HG02938 (cell line): ENCODE results near the gene RYR3.
"Not testable (repeated sequence)": the region's sequence is repeated elsewhere in the genome, so short reads cannot be mapped to it uniquely, and the experiment has no call there.

Experiments used
- ATAC-seq: cut with Tn5 transposase; IDR thresholded peaks from one replicate; pipeline ENCODE4 v1.9.1; 2021; ENCODE audit warnings: mild to moderate bottlenecking, moderate library complexity; ENCODE audit not compliant: unreplicated experiment

RYR3 gene

DNA sequence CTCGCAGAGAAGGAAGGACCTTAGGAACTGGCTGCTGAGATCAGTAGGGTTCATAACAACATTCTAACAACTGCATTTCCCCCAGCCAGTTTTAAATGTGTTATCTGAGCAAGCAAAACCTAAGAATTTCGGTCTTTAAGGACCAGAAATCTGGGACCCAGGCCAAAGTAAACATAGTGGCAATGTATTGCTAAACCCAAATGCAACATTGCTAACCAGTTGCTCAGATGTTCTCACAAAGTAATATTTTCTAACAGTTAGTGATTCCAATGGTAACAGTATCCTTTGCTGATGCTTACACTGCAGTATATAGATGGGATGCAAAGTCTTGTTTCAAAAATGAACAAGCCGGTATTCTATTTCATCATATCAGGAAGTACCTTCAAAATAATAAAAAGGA, 254.3 kb downstream of the RYR3 start:
- no peak for ATAC-seq

DNA sequence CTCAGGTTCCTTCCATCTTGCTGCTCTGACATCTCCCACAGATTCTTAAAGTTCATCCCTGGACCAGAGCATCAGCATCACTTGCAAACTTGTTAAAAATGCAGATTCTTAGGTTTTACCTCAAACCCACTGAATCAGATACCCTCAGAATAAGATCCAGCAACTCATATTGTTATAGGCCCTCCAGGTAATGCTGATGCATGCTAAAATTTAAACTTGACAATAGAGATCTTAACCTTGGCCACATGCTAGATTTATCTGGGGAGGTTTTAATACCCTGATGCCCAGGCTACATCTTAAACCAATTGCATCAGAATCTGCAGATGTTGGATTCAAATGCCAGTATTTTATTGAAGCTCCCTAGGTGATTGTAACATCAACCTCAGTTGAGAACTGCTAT, 256.9 kb downstream of the RYR3 start:
- no peak for ATAC-seq

DNA sequence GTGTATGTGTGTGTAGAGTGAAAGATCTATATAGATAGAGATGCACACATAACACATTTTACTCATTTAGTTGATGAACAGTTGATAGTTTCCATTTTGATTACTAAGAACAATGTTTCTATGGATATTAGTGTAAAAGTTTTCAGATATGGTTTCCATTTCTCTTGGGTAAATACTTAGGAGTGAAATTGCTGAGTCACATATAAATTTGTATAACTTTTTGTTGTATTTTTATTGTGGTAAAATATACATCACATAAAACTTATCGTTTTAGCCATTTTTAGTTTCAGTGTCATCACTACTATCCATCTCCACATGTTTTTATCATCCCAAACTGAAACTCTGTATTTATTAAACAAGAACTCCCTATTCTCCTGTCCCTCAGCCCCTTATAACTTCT, 258.3 kb downstream of the RYR3 start:
- ATAC-seq, result no peak

DNA sequence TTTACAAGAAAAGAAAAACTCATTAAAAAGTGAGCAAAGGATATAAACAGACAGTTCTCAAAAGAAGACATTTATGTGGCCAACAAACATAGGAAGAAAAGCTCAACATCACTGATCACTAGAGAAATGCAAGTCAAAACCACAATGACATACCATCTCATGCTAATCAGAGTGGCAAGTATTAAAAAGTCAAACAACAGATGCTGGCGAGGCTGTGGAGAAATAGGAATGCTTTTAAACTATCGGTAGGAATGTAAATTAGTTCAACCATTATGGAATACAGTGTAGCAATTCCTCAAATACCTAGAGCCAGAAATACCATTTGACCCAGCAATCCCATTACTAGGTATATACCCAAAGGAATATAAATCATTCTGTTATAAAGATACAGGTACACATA, 267.1 kb downstream of the RYR3 start:
- not testable (repeated sequence) for ATAC-seq

DNA sequence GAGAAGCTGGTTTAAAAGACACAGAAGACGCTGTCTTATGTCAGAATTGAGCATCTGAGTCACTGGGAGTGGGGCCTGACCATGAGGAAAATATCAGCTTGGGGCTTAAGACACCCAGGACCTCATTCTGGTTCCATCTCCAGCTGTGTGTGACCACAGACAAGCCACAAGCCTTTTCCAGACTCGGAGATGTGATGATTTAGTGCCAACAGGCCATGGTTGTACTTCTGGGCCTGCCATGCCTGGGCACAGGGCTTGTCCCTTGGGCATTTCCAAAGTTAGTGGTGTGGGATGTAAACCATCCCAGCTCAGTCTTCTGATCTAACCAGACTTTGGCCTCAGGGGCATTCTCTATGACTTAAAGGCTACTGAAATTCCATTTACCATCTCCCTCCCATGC, 269.8 kb downstream of the RYR3 start:
- no peak for ATAC-seq

DNA sequence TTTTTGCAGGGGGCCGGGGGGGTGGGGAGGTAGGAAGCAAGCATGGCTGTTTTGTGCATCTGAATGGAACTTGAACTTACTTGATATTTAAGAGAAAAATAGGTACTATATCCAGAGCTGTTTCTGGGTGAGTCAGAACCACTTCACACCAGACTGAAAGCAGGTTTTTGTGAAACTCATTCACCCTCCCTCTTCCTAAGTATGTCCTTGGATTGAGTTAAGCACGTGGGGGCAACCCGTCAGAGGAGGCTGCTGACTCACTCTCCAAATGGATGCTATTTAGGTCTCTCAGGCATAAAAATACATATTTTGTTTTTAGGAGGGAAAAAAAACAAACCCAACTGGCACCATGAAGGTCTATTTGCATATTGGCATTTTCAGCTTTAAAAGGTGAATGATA, 270.3 kb downstream of the RYR3 start:
- ATAC-seq, result no peak

DNA sequence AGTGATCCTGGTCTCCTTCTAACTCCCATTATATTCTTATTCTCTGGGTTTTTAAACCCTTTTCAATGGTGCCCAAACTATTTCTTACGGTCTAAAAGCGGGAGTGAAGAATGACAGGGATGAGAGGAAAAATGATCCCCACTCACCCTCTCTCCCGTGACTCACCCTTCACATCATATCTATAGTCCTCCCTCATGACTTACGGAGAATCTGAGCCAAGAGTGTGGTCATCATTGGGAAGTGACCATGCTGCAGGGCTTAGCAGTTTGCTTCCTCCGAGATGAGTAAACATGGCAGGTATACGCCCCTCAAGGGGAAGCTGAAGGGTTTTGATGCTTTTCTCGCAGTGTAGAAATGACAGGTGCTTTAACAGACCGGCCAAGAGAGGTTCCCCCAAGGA, 274.0 kb downstream of the RYR3 start:
- no peak for ATAC-seq

DNA sequence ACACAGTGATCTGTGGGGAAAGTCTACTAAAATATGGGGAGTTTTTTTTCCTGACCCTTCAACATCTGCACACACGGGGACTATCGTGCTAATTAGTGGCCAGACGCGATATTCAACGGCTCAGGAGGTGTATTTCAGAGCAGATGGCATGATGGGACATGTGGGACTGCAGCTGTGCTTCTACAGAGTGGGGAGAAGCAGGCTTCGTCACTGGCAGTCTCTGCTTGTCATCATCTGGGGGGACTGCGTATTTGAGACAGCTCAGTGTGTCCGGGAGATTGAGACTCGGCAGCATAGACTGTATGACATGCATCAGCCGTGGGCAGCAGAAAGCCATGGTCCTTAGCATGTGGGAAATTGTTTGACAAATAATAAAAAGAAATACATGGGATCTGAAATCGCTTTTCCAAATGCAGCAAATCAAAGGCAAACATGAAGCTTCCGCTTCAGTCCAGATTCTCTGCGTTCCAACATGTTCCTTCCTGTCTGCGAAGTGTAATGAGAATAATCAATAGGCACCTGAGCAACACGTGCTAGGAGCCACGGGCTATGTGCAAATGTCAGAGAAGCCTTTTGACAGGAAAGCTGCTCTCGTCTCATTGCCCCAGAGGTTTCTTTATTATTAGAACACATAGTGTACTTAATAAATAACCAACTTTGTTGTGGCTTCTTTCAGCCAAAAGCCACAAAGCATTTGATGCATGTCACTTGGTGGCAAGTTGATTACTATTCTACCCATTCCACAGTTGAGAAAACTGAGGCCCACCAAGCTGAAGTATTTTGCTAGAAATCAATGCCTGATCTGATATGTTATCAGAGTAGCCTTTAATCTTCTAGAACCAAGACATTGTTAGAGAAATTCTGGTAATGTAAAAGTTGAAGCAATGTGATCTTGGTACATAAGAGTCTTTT, 276.3 kb downstream of the RYR3 start:
- ATAC-seq, result no peak

DNA sequence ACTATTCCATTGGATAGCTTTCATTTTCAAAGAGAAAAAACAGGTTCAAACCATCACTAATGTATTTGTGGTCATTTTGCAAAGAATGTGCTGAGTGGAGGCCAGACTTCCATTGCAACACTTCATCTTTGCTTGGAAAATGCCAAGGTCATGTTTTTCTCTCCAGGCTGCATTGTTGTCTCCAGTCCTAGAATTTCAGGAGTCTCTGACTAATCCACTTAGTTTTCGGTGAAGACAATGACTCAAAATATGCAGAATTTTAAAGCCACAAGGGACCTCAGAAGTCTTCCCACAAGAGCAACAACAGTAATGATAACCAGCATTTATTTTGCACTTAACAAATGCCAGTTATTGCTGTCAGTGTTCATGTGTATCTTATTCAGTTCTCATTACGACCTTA, 277.0 kb downstream of the RYR3 start:
- no peak for ATAC-seq

DNA sequence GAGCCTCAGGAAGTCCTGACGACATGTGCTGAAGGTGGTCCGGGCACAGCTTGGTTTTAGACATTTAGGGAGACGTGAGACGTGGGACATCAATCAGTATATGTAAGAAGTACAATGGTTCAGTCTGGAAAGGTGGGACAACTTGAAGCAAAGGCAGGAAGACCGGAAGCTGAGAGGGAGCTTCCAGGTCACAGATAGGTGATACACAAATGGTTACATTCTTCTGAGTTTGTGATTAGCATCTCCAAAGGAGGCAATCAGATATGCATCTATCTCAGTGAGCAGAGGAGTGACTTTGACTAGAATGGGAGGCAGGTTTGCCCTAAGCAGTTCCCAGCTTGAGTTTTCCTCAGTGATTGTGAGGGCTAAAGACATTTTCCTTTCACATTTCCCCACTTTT, 282.1 kb downstream of the RYR3 start:
- ATAC-seq, result no peak

DNA sequence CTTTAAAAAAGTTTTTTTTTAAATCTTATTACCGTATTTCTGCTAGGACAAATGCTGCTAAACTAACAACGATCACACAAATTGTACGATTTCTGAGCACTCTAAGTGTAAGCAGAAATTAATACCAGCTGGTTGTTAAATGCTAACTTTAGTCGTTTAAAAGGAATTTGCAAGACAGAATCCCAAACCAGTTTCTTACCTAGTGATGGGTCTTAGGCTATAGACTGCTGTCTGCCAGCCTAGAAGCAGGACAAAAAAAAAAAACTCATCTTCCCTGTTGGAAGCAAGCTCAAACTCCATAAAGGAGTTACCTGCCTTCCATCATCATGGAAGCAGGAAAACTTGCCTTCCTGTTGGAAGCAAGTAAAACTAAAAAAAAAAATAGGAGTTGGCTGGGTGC, 287.6 kb downstream of the RYR3 start:
- ATAC-seq, result not testable (repeated sequence)

DNA sequence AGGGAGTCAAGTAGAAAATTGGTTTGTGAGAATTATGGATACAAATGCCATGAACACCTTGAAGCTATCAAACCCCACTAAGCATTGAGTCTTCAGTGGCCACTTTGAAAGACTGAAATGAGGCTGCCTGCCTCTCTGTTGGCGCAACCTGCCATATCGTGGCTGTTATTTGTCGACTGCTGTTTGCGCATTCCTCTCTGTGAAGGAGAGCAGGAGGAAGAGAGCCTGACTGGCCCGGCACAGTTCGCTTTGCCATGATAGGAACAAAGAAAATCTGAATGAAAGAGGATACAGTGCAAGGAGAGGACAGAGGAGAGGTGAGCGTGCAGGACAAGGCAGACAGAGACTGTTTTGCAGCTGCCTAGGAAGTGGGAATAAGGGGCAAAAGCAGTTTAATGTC, 289.4 kb downstream of the RYR3 start:
- no peak for ATAC-seq

DNA sequence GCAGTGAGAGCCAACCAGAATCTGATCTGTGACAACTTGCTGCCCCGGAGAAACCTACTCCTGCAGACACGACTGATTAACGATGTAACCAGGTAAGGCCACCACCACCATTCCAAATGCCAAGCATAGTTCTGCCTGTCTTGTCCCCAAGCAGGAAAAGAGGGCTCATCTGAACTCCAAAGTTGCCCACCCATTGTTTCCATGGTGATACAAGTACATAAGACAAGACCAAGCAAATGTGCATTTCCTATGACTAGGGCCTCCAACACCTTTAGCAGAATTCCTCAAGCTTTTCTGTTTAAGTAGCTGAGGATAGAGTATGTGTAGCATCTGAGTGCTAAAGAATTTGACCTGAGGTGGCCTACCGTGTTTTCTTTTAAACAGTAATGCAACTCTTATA, 290.7 kb downstream of the RYR3 start:
- ATAC-seq, result no peak

DNA sequence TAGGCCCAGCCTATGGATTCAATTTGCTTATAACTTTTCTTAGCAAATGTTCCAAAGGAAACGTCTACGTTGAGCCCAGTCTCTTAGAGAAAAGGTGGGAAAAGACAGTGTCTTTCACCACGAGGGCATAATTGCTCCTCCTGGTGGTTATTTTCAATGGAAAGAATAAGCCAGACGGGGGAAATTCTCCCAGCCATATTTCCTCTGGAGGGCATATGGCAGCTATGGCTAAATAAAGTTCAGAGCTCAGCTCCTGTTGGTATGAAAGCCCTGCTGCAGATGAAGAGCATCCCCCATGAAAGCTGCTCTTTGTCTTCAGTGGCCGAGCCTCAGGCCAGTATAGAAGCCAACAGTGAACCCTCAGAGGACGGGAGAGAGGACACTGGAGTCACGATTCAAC, 297.9 kb downstream of the RYR3 start:
- no peak for ATAC-seq

DNA sequence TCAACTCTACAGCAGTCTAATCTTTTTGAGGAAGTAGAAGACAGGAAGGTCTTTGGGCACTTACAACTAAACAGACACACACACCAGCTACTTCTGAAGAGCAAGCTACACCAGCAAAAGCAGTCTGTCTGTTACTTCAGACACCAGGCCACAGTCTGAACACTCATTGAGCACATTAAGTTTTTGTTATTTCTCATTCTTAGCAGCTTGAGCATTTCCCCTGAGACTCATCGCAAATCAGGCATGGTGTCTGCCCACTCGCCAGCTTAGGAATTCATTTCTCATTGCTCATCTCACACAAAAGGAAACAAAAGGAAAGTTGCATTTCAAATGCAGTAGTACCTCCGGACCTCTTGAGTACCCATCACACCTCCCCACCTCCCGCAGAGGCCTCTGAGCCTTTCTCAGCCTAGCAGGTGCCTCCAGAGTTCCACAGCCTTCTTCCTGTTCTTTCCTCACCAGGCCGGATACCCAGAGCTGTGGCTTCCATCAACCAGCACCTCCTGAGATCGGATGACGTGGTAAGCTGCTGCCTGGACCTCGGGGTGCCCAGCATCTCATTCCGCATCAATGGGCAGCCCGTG, 302.0 kb downstream of the RYR3 start:
- ATAC-seq, result no peak

DNA sequence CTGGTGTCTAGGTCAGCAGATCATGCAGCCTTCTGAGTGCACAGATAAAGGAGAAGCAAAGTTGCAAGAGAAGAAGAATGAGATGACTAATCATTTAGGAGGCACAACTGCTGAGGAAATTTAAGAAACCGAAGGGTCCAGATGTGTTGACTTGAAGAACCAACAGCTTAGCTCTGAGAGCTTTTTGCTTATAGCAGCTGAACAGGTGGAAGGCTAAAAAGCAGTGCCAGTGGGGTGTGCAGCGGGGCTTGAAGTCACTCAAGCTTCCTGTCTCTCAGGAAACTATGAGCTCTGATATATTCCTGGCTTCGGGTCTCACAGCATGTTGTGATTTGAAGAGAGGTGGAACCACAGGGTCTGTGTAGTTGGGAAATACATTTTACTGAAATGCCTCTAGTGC, 305.7 kb downstream of the RYR3 start:
- no peak for ATAC-seq

DNA sequence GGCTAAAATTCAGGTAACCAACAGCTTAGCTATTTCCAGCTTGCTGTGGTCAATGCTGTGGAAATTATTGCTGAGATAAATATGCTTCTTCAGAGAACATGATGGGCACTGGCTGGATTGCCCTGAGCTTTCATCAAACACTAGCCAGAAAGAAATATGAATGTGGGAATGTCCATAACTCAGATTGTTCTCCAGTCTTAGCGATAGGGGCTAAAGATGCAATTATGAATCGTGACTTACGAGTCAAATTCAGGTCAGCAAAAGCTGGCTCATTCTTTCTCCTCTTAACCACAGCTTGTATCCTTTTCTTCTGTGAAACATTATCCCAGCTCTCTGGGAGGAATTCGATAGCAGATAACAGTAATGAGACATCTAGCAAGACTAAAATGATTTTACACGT, 307.6 kb downstream of the RYR3 start:
- no peak for ATAC-seq

DNA sequence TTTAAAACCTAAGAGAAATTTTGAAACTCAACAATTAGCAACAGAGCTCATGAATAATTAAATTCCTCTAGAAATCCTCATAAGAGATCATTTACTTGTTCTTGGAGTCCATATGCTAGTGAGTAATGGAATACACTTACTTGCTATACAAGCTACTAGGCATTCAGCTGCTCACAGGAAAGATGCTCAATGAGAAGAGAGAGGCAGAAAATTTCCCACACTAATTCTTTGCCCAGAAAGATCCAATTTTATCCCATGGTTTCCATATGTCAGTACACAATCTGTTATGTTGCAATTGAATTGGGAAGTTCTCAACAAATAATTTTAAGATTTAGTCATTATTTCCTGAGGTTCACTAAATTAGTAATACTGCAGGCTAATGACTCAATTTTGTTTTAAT, 310.4 kb downstream of the RYR3 start:
- no peak for ATAC-seq

DNA sequence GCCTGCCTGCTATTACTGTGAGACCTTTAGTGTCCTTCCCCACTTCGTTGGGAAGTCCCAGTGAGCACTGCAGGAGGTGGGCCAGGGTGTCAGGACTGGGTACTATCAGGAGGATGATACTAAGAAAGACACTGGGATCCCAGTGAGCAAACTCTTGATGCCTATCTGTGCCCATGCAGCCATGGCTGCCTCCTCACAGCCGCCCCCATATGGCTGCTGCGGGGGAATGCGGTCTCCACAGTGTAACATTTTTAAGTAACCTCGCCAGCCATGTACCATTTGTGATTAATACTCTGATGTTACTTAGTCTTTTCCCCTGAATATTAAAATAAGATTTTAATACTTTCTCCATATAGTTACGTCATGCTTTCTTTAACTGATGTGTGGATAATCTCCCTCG, 312.2 kb downstream of the RYR3 start:
- no peak for ATAC-seq

DNA sequence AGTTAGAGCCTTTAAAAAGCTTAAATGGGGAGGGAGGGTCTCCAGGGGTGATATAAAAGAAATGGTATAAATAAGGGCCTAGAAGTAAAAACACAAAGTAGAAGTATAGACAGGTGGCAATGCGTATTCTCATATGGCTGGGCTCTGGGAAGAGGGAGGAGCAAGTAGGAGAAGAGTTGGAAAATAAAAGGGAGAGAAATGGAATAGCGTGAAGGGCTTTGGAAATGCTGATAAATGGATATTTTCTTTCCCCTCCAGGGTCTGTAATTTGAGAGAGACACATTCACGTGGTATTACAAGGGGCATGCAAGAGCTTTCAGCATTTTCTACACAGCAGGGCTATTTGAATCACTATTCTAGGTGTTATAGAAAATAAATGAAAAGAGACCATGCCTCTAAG, 313.7 kb downstream of the RYR3 start:
- no peak for ATAC-seq

DNA sequence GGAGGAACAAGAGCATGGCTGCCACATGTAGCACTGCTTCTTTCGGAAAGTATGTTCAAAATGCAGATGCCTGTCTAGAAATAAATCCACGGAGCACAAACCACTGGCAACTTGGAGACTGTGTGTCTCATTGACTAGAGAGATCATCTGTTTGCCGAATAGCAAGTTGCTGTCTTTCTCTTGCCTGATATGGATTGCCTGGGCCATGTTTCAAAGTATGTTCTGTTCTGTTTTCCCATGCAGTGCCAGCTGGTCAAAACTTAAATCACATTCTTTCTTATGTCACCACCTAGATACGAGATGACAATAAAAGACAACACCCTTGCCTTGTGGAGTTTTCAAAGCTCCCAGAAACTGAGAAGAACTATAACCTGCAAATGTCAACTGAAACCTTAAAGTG, 318.9 kb downstream of the RYR3 start:
- no peak for ATAC-seq

DNA sequence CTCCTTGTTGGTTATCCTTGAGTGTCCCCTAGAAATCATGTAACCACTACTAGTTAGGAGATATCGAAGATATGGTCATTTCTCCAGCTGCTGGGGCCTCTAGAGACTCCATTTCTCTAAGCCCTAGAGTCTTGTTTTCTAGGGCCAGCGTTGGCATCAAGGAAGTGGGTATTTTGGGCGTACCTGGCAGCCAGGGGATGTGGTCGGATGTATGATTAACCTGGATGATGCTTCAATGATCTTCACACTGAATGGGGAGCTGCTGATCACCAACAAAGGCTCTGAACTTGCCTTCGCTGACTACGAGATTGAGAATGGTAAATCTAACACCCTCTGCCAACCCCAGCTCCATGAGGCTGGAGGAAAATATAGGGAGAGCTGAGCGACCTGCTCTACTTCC, 325.5 kb downstream of the RYR3 start:
- no peak for ATAC-seq

DNA sequence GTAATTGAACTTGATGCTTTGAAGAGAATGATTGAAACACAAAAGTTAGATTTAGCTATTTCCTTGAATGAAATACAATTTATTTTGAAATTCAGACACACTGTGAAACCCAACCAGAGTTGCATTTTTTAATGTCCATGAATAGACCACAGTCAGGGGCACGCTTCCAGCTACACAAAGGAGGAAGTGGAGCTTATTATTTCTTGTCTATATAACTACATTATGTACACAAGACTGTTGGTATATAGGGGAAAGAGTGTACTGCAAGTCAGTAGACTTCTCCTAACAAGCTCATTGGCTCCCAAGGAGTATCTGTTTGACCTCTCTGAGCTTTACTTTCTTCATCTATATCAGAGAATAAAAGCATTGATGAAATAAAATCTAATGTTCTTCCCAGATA, 326.2 kb downstream of the RYR3 start:
- ATAC-seq, result no peak
